Myocyte (in vitro differentiated cells): ENCODE results near the gene PSTPIP1. TPM values are rescaled to one million over a fixed set of nuclear protein-coding genes. Genes with fewer than 3 reads are reported as not detected.

Experiments used
- DNase-seq: peaks from one replicate; pipeline ENCODE4 v3.0.0-alpha.2; 2012; ENCODE audit warnings: low read depth
- total RNA-seq: library from RNA; depleted of rRNA; stranded (reverse); fragments of >200 nt; gene quantifications from 2 replicates; pipeline ENCODE4 v1.2.3, GENCODE V29; 2014

Gene PSTPIP1
- total RNA-seq, 1 donor from 2014 or later: not detected

DNA sequence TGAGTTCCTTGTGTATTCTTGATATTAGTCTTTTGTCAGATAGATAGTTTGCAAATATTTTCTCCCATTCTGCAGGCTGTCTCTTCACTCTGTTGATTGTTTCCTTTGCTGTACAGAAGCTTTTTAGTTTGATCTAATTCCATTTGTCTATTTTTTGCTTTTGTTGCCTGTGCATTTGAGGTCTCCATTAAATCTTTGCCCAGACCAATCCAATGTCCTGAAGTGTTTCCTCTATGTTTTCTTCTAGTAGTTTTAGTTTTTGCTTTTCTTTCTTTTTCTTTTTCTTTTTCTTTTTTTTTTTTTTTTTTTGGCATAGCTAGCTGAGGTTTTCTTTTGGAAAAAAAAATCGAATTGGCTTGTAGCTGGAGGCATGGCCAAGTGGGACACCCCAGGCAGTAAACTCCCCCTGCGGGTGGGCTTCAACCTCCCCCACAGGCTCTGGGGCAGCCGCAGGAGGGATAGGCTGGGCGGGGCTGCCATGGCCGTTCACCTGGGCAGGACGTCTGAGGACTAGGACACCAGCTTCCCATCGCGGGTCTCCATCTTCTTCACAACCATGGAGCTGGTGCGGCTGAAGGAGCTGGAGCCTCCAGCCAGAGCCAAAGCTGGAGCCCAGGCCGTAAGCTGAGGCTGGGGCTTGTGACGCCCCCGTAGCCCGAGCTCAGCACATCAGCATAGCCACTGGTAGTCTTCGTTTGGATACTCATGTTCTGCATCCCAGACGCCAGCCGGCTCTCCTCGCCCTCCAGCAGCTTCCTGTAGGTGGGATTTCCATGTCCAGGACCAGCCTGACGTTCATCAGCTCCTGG is 16.2 kb upstream of the PSTPIP1 start:
- no peak for DNase-seq

DNA sequence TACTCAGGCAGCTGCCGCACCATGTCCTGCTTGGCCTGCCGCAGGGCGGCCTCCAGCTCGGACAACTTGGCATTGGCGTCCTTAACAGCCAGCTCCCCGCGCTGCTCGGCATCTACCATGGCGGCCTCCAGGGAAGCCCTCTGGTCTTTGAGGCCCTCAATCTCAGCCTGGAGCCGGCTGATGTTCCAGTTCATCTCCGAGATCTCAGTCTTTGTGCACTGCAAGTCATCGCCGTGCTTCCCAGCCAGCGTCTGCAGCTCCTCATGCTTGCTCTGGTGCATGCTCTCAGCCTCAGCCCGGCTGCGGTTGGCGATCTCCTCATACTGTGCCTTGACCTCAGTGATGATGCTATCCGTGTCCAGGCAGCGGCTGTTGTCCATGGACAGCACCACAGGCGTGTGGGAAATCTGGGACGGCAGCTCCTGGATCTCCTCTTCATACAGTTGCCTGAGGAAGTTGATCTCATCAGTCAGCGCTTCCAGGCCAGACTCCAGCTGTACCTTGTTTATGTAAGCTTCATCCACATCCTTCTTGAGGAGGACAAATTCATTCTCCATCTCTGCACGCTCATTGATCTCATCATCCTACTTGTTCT is 15.5 kb upstream of the PSTPIP1 start:
- DNase-seq: no peak

DNA sequence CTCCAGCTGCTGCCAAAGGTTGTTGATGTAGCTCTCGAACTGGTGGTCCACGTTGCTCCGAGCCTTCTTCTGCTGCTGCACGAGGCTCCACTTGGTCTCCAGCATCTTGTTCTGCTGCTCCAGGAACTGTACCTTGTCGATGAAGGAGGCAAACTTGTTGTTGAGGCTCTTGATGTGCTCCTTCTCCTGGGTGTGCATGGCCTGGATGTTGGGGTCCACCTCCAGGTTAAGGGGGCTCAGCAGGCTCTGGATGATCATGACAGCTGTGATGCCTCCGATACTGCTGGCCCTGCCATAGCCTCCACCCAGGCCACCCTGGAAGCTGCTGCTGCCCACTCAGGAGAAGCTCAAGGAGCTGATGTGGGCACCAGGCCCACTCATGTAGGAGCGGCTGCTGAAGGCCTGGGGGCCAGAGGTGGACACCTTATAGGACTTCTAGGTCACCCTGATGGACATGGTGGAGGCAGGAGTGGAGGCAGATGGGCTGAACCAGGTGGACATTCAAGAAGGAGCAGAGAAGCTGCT is 14.9 kb upstream of the PSTPIP1 start:
- no peak for DNase-seq

DNA sequence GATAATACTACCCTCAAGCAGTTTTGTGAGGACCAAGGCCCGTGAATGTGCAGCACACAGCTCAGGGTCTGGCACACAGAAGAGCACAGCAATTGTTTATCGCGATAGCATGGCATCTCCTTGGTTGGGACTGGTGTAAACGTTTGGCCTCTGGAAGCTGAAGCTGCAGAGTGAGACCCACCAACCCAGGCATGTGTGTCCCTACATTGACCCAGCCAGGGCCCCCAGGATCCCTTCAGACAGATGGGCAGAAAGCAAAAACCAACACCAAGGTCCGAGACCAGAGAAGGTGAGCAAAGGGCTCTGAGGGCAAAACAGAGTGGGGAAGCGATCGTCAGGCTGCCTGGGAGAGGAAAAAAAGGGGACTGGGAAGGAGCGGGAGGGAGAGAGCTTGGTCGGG is 12.6 kb upstream of the PSTPIP1 start:
- no peak for DNase-seq

DNA sequence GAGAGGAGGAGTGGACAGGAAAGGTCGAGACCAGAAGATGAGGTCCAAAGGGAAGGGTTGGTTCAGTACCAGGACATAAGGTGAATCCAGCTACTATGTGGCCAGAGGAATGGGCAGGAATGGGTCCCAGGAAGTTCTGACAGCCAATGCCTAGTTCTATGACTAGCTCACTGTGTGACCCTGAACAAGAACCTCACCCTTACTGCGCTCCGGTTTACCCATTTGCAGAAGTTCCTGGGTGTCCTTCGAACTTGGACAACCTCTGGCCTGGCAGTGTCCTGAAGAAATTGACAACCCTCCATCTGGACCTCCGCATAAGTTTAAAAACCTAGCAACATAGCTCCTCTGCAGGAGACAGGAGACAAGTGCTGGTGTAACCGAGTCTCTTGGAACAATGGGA is 12.2 kb upstream of the PSTPIP1 start:
- DNase-seq: no peak

DNA sequence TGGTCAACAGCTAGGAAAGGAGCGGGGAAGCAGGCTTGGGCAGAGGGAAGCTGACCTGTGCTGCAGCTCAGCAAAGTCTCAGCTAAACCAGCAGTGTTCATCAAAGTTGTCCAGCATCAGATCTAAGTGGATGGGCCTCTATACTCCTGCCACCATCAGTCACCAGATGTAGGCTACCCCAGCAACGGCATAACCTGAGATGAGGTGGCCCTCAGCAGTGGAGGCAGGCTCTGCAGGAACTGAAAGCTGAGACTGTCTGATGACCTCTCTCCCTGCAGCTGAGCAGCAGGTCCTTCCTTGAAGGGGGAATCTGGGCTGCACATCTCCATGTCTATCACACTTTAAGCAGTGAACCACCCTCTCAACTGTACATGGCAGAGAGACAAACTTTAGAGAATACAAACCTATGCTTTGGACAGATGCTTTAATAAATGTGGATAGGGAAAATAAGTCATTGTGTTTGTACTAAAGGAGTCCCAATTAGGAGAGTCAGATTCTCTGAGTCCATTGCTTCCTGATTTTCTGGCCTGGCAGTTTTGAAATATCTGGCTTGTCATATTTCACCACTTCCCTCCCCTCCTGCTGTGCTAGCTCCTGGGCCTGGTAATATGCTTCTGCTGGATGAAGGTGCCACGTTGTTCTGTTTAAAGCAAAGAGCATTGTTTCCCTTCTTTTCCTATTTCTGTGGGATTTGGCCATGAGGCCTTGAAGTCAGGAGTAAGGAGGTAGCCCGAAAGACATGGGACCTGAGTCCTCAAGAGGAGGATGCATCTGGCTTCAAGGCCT is 11.1 kb upstream of the PSTPIP1 start:
- DNase-seq: no peak

DNA sequence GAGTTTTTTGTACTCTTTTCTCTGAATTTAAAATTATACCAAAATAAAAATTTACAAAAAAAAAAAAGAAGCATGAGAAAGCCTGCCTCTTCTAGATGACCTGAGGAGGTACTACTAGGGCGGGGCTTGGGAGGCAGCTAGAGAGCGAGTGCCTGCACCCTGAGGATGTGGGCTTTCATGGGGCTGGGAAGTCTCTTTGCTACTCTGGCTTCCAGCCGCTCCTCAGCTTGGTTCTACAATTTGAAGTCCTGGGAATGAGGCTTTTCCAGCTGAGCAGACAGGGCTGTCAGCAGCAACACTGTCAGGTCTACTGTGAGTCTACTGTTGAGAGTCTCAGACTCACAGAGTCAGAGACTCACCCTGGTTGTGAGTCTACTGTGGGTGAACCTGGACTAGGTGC is 8.2 kb upstream of the PSTPIP1 start:
- DNase-seq: no peak

DNA sequence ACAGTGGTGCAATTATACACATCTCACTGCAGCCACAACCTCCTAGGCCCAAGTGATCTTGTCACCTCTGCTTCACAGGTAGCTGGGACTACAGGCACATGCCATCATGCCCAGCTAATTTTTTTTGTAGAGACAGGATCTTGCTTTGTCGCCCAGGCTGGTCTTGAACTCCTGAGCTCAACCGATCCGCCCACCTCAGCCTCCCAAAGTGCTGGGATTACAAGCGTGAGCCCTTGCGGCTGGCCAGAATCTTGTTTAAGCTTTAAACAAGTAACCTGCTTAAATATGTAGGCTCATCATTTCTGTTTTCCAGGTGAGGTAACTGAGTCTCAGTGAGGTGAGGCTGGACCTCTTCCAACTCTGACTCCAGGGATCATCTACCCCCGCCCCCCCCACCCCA is 7.7 kb upstream of the PSTPIP1 start:
- DNase-seq: no peak

DNA sequence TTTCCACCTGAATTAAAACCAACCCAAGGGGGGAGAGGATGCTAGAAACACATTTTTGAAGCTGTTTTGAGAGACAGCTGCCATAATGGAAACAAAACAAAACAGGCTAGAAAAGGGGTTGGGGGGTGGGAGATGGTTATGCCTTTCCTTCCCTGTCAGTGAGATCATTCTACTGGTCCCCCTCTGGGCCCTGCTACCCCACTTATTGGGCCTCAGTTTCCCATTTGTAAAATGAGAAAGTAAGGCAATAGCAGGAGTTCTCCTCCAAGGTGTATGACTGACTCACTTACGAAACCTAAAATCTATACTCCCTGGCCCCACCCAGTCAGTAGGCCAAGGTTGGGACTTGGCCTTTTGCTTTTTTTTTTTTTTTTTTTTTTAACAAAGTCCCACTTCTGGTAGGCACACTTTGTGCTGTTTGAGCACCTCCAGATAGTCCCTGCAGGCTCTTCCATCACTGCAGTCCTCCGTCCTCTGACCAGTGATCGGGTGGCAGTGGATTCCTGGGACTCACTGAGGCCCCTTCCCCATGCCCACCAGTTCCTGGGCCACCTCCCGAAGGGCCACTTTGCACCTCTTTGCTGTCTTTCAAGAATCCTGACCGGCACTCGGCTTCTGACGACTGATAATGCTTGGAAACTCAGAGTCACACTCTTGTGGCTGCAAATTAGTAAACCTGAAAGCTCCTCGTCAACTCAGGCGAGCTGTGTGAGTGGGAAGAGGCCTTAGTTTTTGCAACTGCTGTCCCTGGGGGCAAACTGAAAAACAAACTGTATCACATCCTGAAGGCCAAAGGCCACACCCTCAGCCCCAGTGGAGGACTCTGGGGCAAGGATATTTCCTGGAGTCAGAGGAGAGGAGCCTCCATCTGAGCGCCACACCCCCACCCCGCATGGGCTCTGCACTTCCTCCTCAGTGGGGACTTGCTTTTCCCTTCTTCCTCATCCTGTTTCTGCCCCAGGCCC is 6.7 kb upstream of the PSTPIP1 start:
- no peak for DNase-seq

DNA sequence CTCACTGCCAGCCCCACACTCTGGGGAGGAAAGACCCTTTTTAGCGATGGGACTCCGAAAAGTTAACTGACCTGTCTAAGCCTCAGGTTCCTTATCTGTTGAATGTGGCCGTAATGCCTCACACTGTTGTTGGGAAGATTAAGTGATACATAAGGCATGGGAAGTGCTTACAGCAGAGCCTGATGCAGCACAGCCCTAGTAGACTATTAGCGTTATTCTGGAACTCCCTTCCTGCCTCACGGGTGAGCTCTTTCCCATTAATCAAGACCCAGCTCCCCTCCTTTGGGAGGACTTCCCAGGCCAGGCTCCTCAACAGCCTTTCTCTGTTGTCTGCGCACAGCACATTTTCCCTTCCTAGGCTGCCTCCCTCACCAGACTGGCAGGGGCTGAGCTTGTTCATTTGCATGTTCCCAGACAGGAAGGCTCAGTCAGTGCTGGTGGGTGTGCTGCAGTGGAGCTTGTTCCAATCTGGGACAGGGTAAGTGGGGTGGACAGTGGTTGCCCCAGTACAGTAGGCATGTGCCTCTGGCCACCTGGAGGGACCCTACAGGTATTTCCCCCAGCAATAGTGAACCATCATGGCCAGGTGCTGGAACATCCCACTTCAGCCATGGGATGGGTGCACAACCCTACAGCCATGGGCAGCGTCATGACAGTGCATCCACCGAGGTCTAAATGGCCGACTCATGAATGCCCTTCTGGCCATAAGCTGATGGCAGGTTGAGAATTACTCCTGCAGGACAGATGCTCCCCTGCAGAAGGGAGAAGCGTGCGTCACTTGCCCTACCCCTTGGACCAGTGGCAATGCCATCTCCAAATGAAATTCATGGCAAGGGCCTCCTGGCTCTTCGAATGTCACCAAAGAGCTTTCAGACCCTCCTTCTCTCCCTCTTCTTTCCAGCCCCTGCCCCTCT is 5.8 kb upstream of the PSTPIP1 start:
- no peak for DNase-seq

DNA sequence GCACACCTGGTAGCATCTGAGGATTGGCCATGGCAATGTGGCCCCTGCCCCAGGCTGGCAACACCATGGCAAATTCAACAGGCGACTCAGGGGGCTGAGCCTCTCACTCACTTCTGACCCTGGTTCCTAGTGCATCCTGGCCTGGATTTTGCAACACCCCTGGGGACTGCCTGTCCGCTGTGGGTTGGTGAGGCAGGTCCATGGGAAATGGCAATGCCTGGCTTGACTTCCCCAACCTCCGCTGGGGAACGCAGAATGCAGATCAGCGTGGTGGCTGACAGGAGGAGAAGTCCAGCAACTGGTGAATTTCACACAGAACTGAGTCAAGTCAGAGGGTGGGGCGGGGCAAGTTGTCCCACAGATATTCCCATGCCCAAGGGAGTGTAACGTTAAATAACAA is 3.9 kb upstream of the PSTPIP1 start:
- DNase-seq: no peak

DNA sequence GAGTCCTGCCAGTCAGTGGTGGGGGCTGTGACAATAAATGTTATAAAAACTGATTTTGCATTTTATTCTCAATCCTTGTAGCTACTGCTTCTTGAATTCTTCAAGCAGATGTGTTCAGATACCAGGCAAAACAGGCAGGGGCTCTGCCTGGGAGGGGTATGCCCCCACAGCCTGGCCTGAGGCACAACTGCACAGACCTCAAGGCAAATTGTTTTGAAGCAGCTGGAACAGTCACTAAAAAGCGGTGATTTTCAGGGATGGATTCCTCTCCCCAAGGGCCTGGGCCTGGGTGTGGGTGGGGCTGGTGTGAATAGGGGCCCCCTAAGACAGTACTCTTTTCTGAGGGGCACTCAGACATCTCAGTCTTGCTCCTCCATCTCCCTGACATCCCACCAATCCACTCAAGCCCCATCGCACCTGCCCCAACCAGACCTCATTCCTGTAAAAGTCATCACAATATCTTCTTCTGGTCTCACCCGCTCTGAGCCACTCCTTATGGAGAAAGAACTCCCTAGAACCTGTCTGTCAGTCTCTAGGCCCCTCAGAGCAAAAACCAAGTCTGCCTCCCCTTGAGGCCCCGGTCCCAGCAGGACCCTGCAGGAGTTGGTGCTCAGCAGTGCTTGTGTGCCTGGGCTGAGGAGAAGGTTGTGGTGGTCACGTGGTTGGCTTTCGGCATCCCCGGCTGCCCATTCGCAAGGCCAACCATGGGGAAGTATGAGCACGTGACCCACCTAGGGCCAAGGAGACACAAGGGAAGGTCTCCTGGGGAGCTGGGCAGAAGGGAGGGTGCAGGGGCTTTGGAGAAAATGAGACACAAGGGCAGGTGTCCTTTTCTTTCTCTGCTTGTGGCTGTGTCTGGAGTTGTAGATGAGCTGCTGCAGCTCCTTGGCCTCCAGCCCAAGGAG is 2.9 kb upstream of the PSTPIP1 start:
- DNase-seq: no peak

DNA sequence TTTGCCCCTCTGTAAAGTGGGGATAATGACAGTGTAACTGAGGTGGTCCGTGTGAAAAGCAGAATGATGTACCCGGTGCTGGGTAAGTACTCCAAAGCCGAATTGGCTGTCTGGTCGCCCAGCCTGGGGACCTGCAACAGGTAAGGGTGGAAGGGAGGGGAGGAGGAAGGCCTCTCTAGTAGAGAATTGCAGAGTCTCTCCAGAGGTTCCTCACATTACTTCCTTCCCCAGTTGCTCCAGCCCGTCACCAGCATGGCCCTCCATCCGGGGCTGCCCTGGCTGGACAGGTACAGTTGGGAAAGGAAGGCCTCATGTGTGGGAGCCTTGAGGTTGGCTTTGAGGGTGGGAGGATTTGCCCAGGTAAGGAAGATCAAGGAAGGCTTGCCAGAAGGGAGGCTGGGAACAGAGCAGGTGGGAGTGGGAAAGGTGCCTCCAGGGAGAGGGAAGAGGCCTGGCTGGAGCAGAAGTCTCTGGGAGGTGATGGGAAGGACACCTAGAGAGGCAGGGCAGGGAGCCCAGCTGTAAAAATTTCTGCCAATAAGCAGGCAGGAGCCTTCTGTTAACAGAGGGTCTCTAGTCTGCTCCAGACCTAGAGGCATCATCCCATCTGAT is 1.7 kb upstream of the PSTPIP1 start:
- DNase-seq: no peak

DNA sequence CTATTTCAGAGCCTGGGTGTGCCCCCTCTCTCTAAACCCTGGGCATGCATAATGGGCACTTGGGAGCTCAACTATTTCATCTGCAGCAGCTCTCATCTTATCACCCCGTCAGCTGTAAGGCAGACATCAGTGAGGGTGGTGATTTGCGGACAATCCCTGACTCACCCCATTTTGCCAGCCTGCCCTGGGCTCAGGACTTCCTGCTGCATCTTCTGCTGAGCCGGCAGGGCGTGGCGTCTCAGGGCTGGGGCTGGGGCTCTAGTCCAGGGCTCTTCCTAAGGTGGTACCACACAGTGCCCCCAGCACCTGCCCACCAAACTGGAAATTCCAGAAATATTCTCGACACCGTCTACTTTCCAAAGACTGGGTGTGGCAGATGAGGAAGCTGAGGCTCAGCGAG is 925 bp upstream of the PSTPIP1 start:
- DNase-seq: no peak

DNA sequence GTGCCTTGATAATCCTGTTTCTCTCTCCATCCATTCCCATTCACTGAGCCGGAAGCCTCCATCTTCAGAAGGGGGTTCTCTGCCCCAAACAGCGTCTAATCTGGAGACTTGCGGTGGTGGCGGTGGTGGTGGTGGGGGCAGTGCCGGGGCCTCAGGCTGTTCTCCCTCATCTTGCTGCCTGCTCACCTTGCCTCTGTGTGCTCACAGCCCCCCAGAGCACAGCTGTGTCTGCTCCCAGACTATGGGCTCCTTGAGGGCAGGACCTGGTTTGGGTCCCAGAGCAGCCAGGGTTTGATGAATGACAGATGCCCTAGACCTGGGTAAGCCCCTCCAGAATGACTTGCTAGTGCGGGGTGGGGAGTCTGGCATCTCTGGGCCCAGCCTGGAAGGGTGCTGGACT is 430 bp upstream of the PSTPIP1 start:
- no peak for DNase-seq

DNA sequence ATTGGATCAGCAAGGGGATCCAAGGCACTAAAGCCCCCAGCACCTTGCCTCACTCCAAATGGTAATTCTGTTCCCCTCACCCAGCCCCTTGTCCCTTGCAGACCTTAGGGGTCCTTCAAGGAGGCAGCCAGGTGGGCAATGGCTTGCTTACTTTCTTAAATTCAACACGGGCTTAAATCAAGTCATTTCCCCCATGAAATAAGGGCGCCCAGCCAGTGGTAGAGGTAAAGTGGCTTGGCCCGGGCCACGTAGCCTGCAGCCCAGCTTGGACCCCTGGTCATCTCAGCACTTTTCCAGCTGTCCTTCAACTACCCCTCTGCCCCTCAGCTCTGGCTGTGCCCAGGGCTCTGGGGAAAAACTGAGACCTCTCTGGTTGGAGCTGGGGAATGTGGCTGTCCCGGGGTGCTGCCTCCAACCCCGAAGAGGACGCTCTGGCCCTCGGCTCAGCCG is 1.2 kb downstream of the PSTPIP1 start:
- DNase-seq: no peak

DNA sequence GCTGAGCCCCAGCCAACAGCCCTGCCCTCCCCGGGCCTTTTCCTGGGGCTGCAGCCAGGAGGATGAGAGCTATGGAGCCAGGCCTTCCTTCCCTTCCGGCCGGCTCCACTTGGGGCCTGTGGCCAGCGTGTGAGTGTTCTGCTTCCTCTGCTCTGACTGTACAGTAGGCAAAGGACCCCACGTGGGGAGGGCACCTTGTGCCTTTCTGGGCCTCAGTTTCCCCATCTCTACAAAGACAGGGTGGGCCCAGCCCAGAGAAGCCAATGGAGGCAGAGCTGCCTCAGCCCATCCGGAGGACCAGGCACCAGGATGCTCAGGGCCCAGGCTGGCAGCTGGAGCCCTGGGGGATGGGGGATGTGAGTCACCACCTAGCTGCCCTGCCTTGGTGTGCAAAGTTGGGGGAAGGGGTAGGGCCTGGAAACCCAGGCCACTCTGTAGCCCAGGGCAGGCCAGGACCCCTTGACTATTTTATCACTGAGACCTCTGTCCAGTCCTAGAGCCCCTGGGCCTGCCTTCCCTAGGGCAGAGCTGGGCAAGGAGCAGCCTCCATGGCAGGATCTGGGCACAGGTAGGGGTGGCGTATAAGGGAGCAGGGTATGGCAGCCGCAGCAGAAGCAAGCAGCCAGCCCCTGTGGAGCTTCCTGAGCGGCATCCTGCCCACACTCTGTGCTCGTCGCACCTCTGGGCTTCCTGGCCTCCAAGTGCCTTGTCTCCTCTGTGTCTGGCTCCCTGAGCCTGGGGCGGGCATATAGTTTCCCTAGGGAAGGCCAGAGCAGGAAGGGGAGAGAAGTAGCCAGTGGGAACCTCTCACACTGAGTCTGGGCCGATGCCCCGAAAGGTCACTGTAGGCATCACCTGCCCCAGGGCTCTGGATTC is 1.8 kb downstream of the PSTPIP1 start:
- peak; percentile 32 for DNase-seq
